Retinal pigment epithelial cell (primary cell): ENCODE measurements around the gene CACNA2D4.

Experiments used
- DNase-seq: peaks from one replicate; pipeline ENCODE4 v3.0.0-alpha.2; 2010; ENCODE audit warnings: low read depth
- H3K4me3 ChIP-seq: 2 replicates; pipeline ENCODE4 v1.5.1; 2011; ENCODE audit warnings: mild to moderate bottlenecking, low read length, control low read depth, moderate library complexity
- TF ChIP-seq, protein P1 (sequence below): conservative IDR thresholded peaks from 2 replicates; pipeline ENCODE4 v1.5.1; 2011; ENCODE audit warnings: low read depth, low read length, control low read depth, inconsistent platforms

CACNA2D4 gene

GRCh38 chr12:1936406-1937320, 18.2 kb upstream of the CACNA2D4 start:
- peak; percentile 96 for DNase-seq
- TF ChIP-seq, protein P1, sequence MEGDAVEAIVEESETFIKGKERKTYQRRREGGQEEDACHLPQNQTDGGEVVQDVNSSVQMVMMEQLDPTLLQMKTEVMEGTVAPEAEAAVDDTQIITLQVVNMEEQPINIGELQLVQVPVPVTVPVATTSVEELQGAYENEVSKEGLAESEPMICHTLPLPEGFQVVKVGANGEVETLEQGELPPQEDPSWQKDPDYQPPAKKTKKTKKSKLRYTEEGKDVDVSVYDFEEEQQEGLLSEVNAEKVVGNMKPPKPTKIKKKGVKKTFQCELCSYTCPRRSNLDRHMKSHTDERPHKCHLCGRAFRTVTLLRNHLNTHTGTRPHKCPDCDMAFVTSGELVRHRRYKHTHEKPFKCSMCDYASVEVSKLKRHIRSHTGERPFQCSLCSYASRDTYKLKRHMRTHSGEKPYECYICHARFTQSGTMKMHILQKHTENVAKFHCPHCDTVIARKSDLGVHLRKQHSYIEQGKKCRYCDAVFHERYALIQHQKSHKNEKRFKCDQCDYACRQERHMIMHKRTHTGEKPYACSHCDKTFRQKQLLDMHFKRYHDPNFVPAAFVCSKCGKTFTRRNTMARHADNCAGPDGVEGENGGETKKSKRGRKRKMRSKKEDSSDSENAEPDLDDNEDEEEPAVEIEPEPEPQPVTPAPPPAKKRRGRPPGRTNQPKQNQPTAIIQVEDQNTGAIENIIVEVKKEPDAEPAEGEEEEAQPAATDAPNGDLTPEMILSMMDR = no peak
- no peak overlapping the region for H3K4me3 ChIP-seq

DNA sequence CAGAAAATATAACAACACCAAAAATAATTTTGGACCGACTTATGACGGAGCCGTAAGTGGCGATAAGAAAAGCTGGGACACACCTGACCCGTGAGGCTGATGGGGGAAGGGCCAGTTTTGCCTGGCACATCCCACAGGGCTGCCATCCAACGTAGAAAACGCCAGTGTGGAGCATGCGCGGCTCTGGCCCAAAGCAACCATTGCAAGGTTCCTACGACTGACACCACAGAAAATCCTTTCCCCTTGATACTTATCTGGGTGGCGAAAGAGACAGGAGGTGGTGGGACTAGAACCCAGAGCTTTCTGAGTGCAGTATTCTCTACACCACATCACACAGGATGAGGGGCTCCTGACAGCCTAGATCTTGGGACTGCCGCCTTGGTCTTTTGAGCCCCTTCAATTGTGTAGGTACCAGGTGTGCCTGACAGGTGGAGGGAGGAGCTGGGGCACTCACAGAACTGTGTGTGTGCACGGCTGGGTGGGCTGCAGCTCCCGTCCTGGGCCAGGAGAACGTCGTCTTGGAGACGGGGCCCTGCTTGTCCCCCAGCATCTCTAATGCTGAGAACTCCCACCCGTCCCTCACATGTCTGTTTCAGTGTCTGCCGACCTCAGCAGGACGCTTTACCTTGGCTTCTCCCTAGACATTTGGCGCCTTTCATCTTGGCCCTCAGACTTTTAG, 17.4 kb upstream of the CACNA2D4 start:
- TF ChIP-seq, protein P1 = no peak
- H3K4me3 ChIP-seq = no peak overlapping the region
- DNase-seq = no peak

- TF ChIP-seq, protein P1 = no peak
- DNase-seq = no peak
- H3K4me3 ChIP-seq = no peak overlapping the region
These were observed 16.8 kb upstream of the CACNA2D4 start for GRCh38 chr12:1935242-1935641.

- DNase-seq = no peak
- TF ChIP-seq, protein P1 = no peak
- H3K4me3 ChIP-seq = no peak overlapping the region
These were observed 16.4 kb upstream of the CACNA2D4 start for GRCh38 chr12:1934831-1935230.

DNA sequence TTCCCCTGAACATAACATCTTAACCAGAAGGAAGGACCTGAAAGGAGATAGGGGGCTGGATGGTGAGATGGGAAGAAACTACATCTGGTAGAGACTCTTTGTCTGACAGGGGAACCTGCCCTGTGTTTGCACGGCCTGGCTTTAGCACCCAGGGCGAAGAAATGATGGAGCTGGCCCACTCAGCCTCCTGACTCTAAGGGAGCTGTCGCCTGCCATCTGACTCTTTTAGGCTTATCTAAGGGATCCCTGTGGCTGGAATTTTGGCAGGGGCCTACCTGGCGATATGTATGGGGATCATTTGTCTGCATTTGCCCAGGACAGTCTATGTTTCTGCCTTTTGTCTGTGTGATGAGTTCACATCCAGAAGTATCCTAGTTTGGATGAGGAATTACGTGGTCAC, 15.6 kb upstream of the CACNA2D4 start:
- H3K4me3 ChIP-seq = no peak overlapping the region
- no peak for DNase-seq
- TF ChIP-seq, protein P1 = no peak

- no peak for DNase-seq
- TF ChIP-seq, protein P1 = peak; percentile 3
- no peak overlapping the region for H3K4me3 ChIP-seq
These were observed 15.0 kb upstream of the CACNA2D4 start for GRCh38 chr12:1933342-1934051.
